NCI-H146 (cell line): Measurements from ENCODE around the gene EHBP1.

Experiments used
- DNase-seq: peaks from one replicate; lab custom pipeline; 2025; lab: John Stamatoyannopoulos, UW

Gene EHBP1

DNA sequence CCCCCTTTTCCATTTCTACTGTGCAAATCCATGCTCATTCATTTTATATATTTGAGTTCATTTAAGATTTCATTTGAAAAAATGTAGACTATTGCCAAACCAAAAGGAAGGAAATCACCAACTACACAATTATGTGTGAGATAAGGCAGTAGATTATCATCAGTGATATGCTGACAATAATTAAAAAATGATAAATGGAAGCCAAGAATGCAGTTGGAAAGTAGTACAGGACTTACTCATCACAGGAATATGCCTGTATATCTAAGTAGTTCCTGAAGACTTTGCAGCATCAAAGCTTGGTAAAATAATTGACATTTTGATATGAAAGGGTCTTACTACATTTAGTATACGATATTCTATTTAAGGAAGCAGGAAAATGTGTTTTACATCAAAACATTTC lies 179.0 kb downstream of the EHBP1 start:
- DNase-seq, result no peak

DNA sequence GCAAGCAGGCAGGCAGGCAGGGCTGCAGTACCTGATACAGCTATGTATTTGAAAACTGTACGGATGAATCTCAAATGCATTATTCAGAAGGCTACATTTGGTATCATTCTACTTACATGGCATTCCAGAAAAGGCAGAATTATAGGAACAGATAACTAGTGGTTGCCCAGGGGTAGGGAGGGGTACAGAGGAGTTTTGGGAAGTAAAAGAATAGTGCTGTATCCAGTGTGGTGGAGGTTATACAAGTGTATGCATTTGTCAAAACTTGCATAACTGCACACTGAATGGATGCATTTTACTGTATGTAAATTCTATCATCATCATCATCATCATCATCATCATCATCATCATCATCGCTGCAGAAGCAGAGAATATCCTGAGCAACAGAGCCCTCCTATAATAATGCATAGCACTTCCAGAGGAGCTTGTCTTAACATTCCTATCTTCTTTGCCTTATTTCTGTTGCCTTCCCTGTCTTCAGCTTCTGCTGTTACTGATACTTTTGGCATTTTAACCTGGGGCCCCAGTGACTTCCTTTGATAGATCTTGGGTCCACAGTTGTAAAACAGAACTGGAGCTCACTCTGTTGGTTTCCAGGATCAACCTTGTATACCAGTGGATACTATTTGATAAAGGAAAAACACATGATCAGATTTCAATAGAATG lies 189.6 kb downstream of the EHBP1 start:
- DNase-seq, result no peak

DNA sequence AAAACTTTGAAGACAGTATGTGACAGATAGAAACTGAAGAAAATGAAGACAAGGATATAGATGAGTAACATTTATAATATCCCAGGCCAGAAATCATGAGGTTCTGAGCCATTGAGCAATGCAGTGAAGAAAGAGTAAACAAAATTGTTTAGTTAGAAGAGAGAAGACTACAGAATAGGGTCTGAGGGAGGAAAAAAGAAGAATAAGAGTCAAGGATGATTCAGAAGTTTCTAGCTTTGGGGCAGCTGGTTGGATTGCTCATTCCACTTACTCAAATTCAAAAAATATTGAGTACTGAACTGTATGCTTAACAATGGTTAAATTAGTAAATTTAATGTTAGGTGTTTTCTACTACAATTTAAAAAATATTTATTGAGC lies 190.1 kb downstream of the EHBP1 start:
- no peak for DNase-seq

DNA sequence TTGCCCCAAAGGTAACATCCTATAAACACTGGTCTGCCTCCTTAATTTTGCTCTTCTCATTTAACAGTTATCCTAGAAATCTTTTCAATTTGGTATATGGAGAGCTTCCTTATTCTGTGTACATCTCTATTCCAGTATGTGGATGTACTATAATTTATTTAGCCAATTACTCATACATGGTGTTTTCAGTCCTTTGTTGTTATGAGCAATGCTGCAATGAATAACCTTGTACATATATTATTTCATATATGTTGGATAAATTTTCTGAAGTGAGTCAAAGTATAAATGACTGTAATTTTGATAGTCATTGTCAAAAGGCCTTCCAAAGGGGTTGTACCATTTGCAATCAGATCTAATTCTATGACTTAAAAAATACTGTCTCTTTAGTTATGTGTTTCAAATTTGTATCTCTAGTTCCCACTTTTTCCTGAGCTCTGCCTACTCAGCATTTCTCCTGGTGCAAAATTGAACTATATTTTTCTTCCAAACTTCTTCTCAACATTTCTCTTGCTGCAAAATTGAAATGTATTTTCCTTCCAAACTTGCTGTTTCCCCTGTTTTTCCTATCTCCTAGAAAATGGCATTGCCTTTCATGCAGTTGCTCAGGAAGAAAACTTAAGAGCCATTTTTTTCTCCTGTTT lies 191.8 kb downstream of the EHBP1 start:
- DNase-seq, result no peak

DNA sequence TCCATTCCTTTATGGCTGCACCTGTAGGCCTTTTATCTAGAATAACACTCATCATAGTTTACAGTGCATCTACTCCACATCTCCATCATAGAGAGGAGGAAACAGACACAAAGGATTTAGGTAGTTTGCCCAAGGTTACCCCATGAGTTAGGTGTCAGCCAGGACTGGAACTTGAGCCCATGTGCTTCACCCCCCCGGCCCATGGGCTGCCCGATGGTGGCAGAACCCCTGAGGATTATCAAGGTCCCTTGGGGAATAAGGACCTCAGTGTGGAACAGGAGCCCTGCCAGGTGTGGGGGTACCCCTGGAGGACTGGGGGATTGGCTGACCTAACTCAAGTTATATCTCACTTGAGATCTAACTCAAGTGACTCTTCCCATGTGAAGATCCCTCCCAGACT lies 198.8 kb downstream of the EHBP1 start:
- DNase-seq, result no peak

DNA sequence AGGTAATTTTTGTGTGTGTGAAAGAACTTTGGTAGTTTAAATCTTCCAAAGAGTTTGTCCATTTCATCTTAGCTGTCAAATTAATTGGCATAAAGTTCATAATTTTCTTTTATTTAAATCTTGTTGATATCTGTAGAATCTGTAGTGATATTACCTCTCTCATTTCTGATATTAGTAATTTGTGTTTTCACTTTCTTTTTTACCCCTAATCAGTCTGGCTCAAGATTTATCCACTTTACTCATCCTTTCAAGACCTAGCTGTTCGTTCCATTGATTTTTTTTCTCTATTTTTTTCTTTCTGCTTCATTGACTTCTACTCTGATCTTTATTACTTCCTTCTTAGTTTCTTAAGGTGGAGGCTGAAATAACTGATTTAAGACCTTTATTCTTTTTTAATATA lies 202.6 kb downstream of the EHBP1 start:
- no peak for DNase-seq

DNA sequence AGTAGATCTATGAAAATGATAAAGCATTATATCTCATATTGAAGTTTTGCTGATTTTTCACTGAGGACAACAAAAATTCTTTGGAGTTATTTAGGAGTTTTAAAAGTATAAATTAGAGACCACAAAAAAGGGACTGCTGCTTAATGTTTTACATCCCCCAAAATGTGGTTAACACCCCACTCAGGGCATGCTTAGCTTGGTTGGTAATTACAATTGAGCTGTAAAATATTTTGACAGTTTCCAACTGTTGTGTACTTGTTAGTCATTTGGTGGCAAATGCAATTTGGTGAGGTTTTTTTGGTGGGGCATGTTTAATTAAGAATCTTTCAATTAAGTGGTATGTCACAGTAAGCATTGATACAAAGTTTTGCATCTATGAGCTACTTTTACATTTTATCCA lies 207.8 kb downstream of the EHBP1 start:
- DNase-seq, result no peak

DNA sequence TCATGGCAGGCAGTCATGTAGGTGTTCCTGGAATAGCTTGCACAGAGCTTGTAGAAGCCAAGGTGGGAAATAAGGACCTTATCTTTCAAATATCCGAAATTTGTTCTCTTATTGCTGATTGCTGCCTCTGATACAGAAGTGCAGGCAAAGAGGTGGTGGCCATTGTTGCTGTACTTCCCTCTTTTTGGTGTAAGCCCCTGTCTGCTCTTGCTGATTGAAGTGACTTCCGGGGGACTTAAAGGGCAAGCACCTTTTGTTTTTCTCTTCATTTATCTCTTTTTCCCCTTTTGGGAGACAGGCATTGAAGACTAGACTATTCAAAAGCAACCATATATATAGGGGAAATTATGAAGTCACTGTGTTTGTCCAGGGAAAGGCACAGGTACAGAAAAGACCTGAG lies 213.5 kb downstream of the EHBP1 start:
- DNase-seq, result no peak

DNA sequence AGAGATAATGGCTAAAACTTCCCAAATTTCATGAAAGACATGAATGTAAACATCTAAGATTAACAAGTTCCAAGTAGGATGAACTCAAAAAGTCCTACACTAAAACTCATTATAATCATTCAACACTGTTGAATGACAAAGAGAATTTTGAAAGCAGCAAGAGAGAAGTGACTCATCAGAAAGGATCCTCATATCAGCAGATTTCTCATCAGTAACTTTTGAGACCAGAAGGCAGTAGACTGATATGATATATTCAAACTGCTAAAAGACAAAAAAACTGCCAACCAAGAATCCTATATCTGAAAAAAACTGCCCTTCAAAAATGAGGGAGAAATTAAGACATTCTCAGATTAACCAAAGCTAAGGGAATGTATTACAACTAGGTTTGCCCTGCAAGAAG lies 214.6 kb downstream of the EHBP1 start:
- DNase-seq, result no peak

DNA sequence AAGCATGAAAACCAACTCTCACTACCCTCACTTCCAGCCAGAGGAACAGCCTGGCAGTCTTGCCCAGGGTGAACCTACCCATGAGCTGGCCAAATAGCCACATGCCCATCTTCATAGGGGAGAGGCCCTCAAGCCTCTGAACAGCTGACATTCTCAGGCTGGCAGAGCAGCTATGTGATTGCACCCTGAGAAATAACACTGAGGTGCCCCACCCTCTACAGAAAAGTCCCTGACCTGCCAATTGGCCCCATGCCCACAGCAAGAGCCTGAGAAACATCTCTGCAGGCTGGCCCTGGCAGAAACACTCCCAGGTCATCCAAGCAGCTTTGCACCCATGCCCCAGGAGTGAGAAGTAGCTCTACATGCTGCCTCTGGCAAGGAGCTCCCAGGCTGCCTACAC lies 217.7 kb downstream of the EHBP1 start:
- no peak for DNase-seq

DNA sequence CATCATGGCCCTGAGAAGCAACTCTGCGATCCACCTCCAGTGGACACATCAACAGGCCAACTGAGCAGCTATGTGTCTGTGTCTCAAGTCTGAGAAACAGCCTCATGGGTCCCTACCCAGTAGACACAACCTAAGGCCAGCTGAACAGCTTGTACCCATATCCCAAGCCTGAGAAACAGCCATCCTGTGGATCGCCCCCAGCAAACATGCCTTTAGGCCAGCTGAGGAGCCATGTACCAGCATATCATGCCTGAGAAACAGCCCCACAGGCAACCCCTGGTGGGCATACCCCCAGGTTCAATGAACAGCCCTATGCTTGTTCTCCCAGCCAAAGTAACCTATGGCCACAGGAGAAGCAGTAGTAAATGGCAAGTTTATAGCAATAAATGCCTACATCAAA lies 218.4 kb downstream of the EHBP1 start:
- no peak for DNase-seq

DNA sequence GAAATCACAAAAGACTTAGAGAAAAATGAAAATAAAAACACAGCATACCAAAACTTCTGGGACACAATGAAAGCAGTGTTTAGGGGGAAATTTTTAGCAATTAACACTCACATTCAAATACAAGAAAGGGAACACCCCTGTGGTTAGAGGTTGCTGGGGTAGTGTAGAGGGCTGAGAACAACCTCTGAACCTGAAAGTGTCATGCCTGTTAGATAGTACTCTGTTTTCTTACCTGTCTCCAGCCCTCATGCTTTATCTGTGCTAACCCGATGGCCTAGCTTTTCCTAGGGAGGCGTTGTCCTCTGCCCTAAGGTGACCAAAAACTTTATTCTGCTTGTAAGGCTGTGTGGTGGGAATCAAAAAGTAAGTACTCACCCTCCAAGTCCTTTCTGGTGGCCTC lies 222.5 kb downstream of the EHBP1 start:
- DNase-seq, result no peak

DNA sequence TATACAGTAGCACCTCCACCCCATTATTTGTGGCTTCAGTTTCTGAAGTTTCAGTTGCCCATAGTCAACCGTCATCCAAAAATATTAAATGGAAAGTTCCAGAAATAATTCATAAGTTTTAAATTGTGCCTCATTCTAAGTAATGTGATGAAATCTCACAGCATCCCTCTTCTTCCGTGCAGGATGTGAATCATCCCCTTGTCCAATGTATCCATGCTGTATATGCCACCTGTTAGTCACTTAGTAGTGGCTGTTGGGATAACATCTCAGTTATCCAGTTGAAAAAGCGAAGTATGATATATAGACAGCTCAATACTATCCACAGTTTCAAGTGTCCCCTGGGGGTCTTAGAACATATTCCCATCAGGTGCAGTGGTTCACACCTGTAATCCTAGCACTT lies 226.0 kb downstream of the EHBP1 start:
- DNase-seq, result no peak

DNA sequence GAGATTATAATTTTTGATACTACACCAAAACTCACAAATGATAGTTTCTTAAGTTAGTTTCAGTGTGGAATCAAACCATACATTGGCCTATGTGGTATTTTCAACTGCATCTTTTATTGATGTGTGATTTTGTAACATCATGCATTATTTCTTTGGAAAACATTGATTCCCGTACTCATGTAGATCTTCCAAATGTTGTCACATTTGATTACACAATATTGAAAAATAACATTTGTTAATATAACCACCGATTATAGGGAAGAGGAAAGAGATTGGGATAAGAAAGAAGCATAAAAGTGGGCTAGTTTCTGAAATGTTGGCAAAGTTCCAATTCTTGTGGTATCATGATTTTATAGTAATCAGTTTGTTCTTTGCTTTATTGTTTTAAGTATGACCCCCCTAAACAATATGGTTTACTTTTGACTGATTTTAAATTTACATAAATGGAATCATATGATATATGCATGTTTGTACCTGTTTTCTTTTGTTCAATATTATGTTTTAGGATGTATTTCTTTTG lies 227.9 kb downstream of the EHBP1 start:
- DNase-seq, result no peak

DNA sequence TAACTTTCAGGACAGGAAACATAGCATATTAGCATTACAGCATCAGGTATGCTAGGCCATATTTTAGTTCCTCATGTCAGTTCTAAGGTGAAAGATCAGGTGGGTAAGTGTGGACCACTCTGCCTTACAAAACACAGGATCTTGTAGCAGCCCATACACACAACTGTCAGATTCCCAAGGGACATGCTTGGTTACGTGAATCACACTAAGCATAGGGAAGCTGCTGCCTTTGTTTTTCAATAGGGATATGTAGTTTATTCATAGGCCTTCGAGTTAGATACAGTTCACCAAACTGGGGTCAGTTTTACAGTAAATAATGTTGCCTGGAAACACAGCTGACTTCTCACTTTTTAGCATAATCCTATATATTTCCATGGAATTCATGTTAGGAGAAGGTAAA lies 229.0 kb downstream of the EHBP1 start:
- DNase-seq, result no peak

DNA sequence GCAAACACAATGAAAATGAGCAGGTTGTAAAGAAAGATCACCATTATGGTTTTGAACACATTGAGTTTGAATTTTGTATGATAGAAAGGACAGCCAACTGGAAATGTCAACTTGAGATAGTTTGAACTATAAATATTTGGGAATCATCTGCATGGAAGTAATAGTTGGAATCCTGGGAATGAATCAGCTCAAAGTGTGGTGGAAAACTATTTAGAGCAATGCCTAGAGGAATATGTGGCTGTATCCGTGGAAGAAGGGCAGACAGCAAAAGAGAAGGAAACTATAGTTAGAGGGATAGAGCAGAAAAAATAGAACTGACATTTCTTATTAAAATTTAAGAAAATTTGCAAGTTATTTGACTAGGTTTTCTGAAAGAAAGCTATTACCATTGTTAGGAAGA lies 232.6 kb downstream of the EHBP1 start:
- DNase-seq, result no peak

DNA sequence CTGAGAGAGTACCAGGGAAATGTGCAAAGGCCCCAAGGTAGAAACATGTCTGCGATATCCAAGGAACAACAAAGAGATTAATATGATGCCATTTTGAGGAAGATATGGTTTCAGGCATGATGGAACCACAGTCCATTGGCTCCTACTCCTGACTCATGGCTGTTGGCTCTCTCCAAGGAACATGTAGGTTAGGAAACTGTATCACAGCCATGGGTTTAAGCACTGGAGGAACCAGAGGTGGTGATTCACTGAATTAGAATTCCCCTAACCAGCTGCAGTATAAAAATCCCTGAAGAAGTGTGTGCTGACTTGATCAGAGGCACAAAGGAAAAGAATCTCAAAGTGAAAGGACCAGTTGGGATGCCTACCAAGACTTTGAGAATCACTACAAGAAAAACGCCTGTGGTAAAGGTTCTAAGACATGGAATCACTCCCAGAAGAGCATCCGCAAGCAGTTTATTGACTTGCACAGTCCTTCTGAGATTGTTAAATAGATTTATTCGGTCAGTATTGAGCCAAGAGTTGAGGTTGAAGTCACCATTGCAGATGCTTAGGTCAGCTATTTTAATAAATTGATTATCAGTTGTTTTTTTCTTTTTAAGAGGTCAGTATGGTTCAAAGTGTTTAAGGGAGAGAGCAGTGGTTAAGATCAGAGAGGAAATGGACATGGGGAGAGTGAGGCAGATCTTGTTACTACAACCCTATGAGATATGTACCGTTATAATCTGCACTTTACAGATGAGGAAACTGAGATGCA lies 234.4 kb downstream of the EHBP1 start:
- no peak for DNase-seq

DNA sequence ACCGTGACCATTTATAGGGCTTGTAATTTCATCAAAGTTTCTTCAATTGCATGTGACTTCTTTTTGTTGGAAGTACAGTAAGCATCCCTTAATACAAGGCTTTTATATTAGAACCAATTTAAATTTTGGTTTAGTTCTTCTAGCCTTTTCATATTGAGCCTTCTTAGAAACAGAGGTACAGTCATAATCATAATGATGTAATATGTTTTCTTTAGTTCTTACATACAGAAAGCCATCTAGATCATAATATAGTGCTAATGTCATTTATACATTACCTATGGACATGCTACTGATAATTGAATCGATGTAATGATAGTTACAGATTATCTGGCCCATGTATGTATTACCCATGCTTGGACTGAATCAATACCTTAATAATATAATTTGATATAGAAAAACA lies 235.2 kb downstream of the EHBP1 start:
- no peak for DNase-seq

DNA sequence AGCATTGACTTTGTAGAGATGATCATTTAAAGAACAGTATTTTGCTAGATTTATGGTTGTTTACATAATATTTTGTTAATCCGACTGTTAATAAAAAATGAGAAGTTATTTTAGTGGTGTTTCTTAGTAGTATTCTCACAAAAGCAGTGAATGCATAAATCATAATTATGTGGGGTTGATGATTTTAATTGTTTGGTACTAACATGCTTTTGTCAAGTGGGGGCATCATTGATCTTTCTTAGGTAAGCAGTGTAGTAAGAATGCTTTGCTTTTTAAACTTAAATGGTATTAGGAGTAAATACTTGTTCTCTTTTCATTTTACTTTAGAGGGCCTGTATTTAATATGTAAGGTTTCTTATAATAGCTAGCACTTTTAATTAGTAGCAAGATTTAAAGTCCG lies 235.9 kb downstream of the EHBP1 start:
- DNase-seq, result no peak

DNA sequence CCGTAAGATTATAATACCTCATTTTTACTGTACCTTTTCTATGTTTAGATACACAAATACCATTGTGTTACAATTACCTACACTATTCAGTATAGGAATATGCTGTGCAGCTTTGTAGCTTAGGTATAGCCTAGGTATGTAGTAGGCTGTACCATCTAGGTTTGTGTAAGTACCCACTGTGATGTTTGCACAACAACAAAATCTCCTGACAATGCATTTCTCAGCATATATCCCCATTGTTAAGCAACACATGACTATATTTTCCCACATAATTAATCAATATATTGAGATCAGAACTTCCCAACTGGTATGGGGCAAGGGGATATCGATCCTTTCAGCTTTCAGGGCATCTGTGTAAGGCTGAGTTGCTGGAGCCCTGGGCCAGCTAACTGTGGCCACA lies 238.8 kb downstream of the EHBP1 start:
- no peak for DNase-seq

DNA sequence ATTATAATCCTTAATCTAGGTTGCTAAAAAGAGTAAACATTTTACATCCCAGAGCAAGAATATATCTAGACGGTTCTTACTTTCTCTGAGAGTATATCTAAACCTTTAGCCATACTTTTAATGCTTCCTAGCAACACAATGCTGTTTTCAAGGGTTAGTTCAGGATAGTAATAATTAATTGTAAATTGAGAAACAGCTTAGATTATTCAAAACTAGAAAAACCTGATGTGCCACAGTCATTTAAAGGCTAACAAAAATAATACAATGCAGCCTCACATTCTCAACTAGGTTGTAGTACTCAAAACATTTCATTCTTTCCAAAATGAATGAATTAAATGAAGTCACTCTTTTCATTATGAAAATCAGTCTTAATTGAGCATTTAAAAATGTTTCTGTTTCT lies 241.9 kb downstream of the EHBP1 start:
- DNase-seq, result no peak

DNA sequence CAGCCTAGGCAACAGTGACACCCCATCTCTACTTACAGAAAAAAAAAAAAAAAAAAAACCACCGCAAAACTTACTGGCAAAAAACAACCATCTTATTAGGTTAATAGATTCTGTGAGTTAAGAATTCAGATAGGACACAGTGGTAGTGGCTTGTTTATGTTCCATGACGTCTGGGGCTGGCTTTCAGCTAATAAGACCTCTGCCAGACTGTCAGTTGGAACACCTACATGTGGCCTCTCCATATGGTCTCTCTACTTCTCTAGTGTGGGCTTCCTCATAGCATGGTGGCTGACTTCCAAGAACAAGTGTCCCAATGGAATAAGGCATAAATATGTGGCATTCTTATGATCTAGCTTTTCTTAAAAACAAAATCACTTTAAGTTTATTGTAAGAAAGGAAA lies 251.1 kb downstream of the EHBP1 start:
- no peak for DNase-seq

DNA sequence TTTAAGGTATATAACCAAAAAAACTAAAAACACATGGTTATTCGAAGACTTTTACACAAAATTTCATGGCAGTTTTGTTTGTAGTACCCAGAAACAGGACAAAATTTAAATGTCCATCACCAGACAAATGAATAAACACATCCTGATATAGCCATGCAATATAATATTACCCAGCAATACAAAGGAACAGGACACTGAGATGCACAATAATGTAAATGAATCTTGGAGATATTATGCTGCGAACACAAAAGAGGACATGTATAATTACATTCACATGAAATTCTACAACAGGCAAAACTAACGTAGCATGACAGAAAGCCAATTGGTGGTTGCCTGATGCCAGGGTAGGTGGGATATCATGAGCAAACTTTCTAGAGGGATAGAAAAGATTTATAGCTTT lies 252.7 kb downstream of the EHBP1 start:
- DNase-seq, result no peak
